BE2C (cell line): ENCODE measurements around the gene SCML1.

Source experiments
- DNase-seq: peaks from one replicate; pipeline ENCODE4 v3.0.0-alpha.2; 2020
- H3K27me3 ChIP-seq: fragments of 250-450 bp; sonication (Bioruptor Pico); 2 replicates; pipeline ENCODE4 v1.5.1; 2020; ENCODE audit warnings: mild to moderate bottlenecking
- H3K36me3 ChIP-seq: fragments of 250-450 bp; sonication (Bioruptor Pico); 2 replicates; pipeline ENCODE4 v1.5.1; 2020; ENCODE audit warnings: mild to moderate bottlenecking
- H3K4me1 ChIP-seq: fragments of 250-450 bp; sonication (Bioruptor Pico); 2 replicates; pipeline ENCODE4 v1.5.1; 2020
- H3K4me3 ChIP-seq: 2 replicates; pipeline ENCODE4 v1.5.1; 2011; ENCODE audit warnings: low read depth, low read length
- H3K9me3 ChIP-seq: fragments of 250-450 bp; sonication (Bioruptor Pico); 2 replicates; pipeline ENCODE4 v1.5.1; 2020
- TF ChIP-seq, protein P1 (sequence below): IDR thresholded peaks from 2 replicates; pipeline ENCODE4 v1.5.1; 2012; ENCODE audit warnings: mild to moderate bottlenecking, low read depth, low read length

The SCML1 gene

DNA sequence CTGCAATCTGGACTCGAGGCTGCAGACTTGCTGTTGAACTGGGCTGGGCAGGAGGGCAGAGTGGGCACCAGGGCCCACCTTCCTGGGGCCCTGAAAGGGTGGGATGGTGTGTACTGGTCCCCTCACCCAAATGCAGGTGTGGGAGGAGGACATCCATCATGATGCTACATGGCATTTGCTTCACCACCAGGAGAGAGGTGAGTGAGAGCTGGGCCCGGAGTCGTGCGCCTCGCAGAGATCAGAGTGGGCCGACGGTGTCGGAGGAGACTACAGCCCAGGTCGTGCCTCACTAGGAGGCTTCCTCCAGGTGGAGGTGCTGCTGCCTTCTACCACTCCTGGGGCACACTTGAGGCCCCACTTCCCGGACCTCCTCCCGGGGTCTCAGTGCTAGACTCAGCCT is 50.3 kb downstream of the SCML1 start:
- no peak for DNase-seq
- no peaks in the 10 kb centered on the region for H3K27me3 ChIP-seq
- H3K4me3 ChIP-seq, result no peak overlapping the region
- no peaks in the 10 kb centered on the region for H3K36me3 ChIP-seq
- no peaks in the 10 kb centered on the region for H3K9me3 ChIP-seq
- TF ChIP-seq, protein P1, sequence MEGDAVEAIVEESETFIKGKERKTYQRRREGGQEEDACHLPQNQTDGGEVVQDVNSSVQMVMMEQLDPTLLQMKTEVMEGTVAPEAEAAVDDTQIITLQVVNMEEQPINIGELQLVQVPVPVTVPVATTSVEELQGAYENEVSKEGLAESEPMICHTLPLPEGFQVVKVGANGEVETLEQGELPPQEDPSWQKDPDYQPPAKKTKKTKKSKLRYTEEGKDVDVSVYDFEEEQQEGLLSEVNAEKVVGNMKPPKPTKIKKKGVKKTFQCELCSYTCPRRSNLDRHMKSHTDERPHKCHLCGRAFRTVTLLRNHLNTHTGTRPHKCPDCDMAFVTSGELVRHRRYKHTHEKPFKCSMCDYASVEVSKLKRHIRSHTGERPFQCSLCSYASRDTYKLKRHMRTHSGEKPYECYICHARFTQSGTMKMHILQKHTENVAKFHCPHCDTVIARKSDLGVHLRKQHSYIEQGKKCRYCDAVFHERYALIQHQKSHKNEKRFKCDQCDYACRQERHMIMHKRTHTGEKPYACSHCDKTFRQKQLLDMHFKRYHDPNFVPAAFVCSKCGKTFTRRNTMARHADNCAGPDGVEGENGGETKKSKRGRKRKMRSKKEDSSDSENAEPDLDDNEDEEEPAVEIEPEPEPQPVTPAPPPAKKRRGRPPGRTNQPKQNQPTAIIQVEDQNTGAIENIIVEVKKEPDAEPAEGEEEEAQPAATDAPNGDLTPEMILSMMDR, result no peak
- H3K4me1 ChIP-seq, result no peaks in the 10 kb centered on the region

- Histone ChIP-seq H3K4me1 (no peaks in the 10 kb centered on the region), H3K4me3 (no peak overlapping the region), H3K27me3 (no peaks in the 10 kb centered on the region), H3K36me3 (no peaks in the 10 kb centered on the region), H3K9me3 (no peaks in the 10 kb centered on the region)
- TF ChIP-seq, protein P1, result peak; percentile 81
- peak; percentile 37 for DNase-seq
Observed at GRCh38 chrX:17788439-17788838, 51.1 kb downstream of the SCML1 start.

GRCh38 chrX:17788956-17789562 is 51.8 kb downstream of the SCML1 start:
- no peaks in the 10 kb centered on the region for H3K9me3 ChIP-seq
- TF ChIP-seq, protein P1, result no peak
- no peaks in the 10 kb centered on the region for H3K36me3 ChIP-seq
- no peak for DNase-seq
- H3K4me3 ChIP-seq, result no peak overlapping the region
- no peaks in the 10 kb centered on the region for H3K4me1 ChIP-seq
- no peaks in the 10 kb centered on the region for H3K27me3 ChIP-seq

DNA sequence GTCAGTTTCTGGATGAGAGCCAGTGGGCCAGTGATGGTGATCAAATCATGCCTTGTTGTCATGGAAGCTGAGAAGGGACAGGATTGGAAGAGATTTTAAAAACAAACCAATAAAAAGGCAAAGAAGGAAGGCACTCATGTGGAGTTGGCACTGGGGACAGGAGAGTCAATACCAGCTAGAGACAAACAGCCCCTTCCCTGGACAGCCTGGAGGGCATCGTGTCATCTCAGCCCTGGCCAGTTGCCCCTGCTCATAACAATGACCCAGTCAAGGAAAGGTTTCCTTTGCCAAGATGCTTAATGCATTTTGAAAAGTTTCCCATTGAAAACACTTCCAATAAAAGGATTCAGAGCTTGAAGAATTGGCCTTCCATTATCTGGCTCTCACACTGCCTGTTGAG is 55.5 kb downstream of the SCML1 start:
- Histone ChIP-seq H3K4me3 (no peak overlapping the region), H3K36me3 (no peaks in the 10 kb centered on the region), H3K27me3 (no peaks in the 10 kb centered on the region), H3K9me3 (no peaks in the 10 kb centered on the region), H3K4me1 (no peaks in the 10 kb centered on the region)
- TF ChIP-seq, protein P1, result no peak
- no peak for DNase-seq

DNA sequence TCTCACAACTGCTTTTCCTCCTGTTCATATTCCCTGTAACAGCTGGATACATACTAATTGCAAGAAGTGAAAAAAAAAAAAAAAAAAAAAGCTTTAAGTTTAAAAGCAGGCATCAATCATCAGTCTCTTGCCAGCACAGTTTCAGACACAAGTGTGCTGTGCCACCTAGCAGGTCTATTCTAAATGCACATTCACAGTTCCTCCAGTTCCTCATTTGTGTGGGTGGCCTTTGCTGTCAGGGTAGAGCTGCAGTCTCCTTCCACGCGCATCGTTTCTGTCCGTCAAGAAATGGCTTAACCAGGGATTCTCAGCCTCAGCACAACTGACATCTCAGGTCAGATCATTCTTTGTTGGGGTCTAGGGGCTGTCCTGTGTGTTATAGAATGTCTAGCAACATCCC is 61.6 kb downstream of the SCML1 start:
- H3K4me1 ChIP-seq, result peaks cover 6% of the 10 kb centered on the region
- H3K4me3 ChIP-seq, result no peak overlapping the region
- no peak for DNase-seq
- TF ChIP-seq, protein P1, result no peak
- no peaks in the 10 kb centered on the region for H3K27me3 ChIP-seq
- H3K36me3 ChIP-seq, result no peaks in the 10 kb centered on the region
- no peaks in the 10 kb centered on the region for H3K9me3 ChIP-seq

DNA sequence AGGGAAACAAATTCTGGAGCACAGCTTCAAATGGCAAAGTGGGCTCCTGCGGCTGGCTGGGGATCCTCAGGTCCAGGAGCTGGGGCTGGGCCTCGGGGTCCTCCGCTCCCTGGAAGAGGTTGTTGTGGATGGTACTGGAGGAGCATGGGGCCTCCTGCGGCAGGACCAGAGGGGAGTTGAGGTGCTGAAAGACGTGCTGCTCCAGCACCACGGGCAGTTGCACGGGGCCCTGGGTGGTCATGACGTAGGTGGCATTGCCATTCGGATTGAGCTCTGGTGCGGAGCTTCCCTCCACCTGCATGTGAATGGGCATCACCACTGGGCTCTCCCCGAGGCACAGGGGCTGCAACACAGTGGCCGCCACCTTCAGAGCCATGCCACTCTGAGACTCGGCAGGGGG is 64.1 kb downstream of the SCML1 start:
- no peak overlapping the region for H3K4me3 ChIP-seq
- H3K9me3 ChIP-seq, result no peaks in the 10 kb centered on the region
- H3K4me1 ChIP-seq, result peaks cover 6% of the 10 kb centered on the region
- TF ChIP-seq, protein P1, result no peak
- no peak for DNase-seq
- no peaks in the 10 kb centered on the region for H3K27me3 ChIP-seq
- H3K36me3 ChIP-seq, result no peaks in the 10 kb centered on the region
